ENCODE results near the gene GRAMD1A. TPM values are rescaled to one million over a fixed set of nuclear protein-coding genes. Genes with fewer than 3 reads are reported as not detected.
"Not testable (repeated sequence)": the region's sequence is repeated elsewhere in the genome, so short reads cannot be mapped to it uniquely, and the experiment has no call there.

GRAMD1A gene
- total RNA-seq, 4 donors from 2014 or later = 14.2 to 32.1 (median 21.6) TPM

DNA sequence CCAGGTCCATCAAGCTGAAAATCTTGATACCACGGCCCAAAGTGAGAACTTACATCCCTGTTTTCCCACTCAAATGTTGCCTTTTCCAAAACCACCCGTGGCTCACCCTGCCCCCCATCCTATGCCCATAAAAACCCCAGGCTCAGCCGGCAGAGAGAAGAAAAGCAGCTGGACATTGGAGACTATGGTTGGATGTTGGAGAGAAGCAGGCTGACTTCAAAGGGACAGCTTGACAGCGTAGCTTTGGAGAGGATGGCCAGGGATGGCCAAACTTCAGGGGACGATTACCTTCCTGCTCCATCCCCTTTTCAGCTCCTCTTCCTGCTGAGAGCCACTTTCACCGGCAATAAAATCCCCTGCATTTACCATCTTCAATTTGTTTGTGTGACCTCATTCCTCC is 32.6 kb upstream of the GRAMD1A start:
- H3K9me3 ChIP-seq = no peaks in the 10 kb centered on the region
- no peak for DNase-seq
- TF ChIP-seq POLR2A (IDR thresholded peaks at IDR 0.05) (no peak), EP300 (IDR thresholded peaks at IDR 0.05; ENCODE audit: low read depth) (no peak), POLR2AphosphoS5 (IDR thresholded peaks at IDR 0.05) (no peak)
- TF ChIP-seq, protein P1, sequence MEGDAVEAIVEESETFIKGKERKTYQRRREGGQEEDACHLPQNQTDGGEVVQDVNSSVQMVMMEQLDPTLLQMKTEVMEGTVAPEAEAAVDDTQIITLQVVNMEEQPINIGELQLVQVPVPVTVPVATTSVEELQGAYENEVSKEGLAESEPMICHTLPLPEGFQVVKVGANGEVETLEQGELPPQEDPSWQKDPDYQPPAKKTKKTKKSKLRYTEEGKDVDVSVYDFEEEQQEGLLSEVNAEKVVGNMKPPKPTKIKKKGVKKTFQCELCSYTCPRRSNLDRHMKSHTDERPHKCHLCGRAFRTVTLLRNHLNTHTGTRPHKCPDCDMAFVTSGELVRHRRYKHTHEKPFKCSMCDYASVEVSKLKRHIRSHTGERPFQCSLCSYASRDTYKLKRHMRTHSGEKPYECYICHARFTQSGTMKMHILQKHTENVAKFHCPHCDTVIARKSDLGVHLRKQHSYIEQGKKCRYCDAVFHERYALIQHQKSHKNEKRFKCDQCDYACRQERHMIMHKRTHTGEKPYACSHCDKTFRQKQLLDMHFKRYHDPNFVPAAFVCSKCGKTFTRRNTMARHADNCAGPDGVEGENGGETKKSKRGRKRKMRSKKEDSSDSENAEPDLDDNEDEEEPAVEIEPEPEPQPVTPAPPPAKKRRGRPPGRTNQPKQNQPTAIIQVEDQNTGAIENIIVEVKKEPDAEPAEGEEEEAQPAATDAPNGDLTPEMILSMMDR (IDR thresholded peaks at IDR 0.05) = no peak
- H3K36me3 ChIP-seq = no peaks in the 10 kb centered on the region
- intact Hi-C loops (cut with DNase I; ENCODE audit: low total_unique reads) (no loop called here), in situ Hi-C loops (cut with MboI; ENCODE audit: low pct_ligation_motif_present in 1 of 4, low pct_unique_long_range_greater_than_20kb in 1 of 4, low sequenced_read_pairs in 3 of 4) (loop anchor here in 1 of 4 donors (10.0 kb wide), 1 partner anchor 47 kb away; no protein-coding TSS in a partner anchor)
- H3K27ac ChIP-seq = no peak overlapping the region
- no peak overlapping the region for H3K4me3 ChIP-seq
- WGBS, 2 donors (ENCODE audit: low coverage in 1 of 2) = 54 to 77% methylated on average over 3 to 6 of the region's 6 CpGs
- H3K27me3 ChIP-seq = no peaks in the 10 kb centered on the region
- H3K4me1 ChIP-seq = peaks cover under 1 to 12% (median 7%) of the 10 kb centered on the region in 4 donors

DNA sequence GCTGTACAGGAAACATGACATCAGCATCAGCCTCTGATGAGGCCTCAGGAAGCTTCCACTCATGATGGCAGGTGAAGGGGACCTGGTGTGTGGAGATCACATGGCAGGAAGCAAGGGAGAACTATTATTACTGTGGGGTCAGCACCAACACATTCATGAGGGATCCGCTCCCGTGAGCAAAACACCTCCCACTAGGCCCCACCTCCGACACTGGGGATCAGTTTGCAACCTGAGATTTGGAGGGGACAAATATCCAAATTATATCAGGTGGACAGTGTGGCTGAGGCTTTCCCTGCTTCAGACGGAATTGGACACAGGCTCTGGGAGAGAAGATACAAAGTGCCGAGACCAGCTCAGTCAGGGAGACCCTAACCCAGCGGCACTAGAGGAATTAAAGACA is 30.4 kb upstream of the GRAMD1A start:
- H3K36me3 ChIP-seq = no peaks in the 10 kb centered on the region
- no peak overlapping the region for H3K27ac ChIP-seq
- no peak overlapping the region for H3K4me3 ChIP-seq
- no peaks in the 10 kb centered on the region for H3K9me3 ChIP-seq
- in situ Hi-C loops (cut with MboI; ENCODE audit: low pct_ligation_motif_present in 1 of 4, low pct_unique_long_range_greater_than_20kb in 1 of 4, low sequenced_read_pairs in 3 of 4) = loop anchor here in 1 of 4 donors (10.0 kb wide), 1 partner anchor 45 kb away; no protein-coding TSS in a partner anchor
- 99 to 100% methylated on average over 2 to 6 of the region's 6 CpGs for WGBS, 2 donors (ENCODE audit: low coverage in 1 of 2)
- DNase-seq = no peak
- TF ChIP-seq, protein P1 (IDR thresholded peaks at IDR 0.05) = no peak
- no peak for TF ChIP-seq POLR2A (IDR thresholded peaks at IDR 0.05)
- TF ChIP-seq POLR2AphosphoS5 (IDR thresholded peaks at IDR 0.05) = no peak
- no peak for TF ChIP-seq EP300 (IDR thresholded peaks at IDR 0.05; ENCODE audit: low read depth)
- peaks cover 0 to 11% (median 0%) of the 10 kb centered on the region in 4 donors for H3K4me1 ChIP-seq
- no peaks in the 10 kb centered on the region for H3K27me3 ChIP-seq
- intact Hi-C loops (cut with DNase I; ENCODE audit: low total_unique reads) = no loop called here

DNA sequence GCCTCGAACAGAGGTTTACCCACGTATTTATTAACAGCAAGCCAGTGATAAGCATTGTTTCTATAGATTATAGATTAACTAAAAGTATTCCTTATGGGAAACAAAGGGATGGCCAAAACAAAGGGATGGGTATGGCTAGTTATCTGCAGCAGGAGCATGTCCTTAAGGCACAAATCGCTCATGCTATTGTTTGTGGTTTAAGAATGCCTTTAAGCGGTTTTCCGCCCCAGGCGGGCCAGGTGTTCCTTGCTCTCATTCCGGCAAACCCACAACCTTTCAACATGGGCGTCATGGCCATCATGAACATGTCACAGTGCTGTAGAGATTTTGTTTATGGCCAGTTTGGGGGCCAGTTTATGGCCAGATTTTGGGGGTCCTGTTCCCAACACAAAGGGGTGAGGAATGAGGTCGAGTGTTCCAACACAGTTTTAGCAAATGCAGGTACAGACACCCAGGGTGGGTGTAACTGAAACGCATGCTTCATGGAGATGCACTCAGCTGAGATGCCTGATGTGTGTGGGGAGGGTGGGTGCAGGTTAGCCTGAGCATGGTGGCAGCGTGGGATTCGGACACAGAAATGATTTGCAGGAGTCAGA is 29.8 kb upstream of the GRAMD1A start:
- 82 to 85% methylated on average over 10 to 12 of the region's 12 CpGs for WGBS, 2 donors (ENCODE audit: low coverage in 1 of 2)
- intact Hi-C loops (cut with DNase I; ENCODE audit: low total_unique reads); in situ Hi-C loops (cut with MboI; ENCODE audit: low pct_ligation_motif_present in 1 of 4, low pct_unique_long_range_greater_than_20kb in 1 of 4, low sequenced_read_pairs in 3 of 4): not testable (repeated sequence)

DNA sequence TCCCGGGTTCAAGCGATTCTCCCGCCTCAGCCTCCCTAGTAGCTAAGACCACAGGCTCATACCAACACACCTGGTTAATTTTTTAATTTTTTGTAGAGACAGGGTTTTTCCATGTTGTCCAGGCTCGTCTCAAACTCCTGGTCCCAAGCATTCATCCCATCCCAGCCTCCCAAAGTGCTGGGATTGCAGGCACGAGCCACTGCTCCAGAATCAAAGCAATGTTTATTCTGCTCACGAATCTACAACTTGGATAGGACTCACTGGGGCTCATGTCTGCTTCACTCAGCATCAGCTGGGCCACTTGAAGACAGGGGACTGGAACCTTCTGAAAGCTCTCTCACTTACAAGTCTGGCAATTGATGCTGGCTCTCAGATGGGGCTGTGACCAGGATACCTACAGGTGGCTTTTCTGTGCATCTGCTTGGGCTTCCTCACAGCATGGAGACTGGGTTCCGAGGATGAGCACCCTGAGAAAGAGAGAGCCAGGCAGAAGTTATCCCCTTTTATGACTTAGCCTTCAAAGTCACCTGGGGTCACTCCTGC is 27.9 kb upstream of the GRAMD1A start:
- Histone ChIP-seq H3K36me3 (no peaks in the 10 kb centered on the region), H3K27ac (no peak overlapping the region), H3K4me1 (peaks cover 0 to 11% (median 0%) of the 10 kb centered on the region in 4 donors), H3K9me3 (peaks cover 0 to 6% of the 10 kb centered on the region in 2 donors), H3K4me3 (no peak overlapping the region), H3K27me3 (no peaks in the 10 kb centered on the region)
- no peak for DNase-seq
- intact Hi-C loops (cut with DNase I; ENCODE audit: low total_unique reads) = loop anchor here (2.0 kb wide), 1 partner anchor 41 kb away; no protein-coding TSS in a partner anchor
- in situ Hi-C loops (cut with MboI; ENCODE audit: low pct_ligation_motif_present in 1 of 4, low pct_unique_long_range_greater_than_20kb in 1 of 4, low sequenced_read_pairs in 3 of 4) = no loop called here
- WGBS, 2 donors (ENCODE audit: low coverage in 1 of 2) = 79 to 80% methylated on average over 1 to 7 of the region's 7 CpGs
- no peak for TF ChIP-seq EP300 (IDR thresholded peaks at IDR 0.05; ENCODE audit: low read depth)

More for the DNA sequence above, 29.8 kb upstream of the GRAMD1A start:
- not testable (repeated sequence) for DNase-seq, H3K4me3 ChIP-seq, H3K36me3 ChIP-seq, H3K27ac ChIP-seq, H3K9me3 ChIP-seq, H3K27me3 ChIP-seq
- peaks cover 0 to 11% (median 0%) of the 10 kb centered on the region in 4 donors for H3K4me1 ChIP-seq

DNA sequence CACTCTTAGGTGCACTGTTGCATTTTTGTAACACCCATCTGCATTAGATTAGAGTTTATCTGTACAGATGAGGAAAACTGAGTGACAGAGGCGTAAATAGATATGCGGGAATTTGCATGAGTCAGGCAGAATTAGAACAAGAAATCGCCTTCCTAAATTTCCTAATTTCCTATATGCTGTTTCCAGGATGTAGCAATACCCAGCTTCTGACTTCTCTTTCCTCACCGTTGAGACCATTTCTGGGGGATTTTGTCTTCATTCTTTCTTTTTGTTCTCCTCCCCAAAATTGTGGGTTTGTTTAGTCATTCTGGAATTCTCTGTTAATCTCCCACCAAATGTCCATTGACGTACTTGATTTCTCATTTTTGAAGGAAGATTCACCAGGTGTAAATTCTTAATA is 25.5 kb upstream of the GRAMD1A start:
- DNase-seq = no peak
- no peaks in the 10 kb centered on the region for H3K27me3 ChIP-seq
- intact Hi-C loops (cut with DNase I; ENCODE audit: low total_unique reads) (no loop called here), in situ Hi-C loops (cut with MboI; ENCODE audit: low pct_ligation_motif_present in 1 of 4, low pct_unique_long_range_greater_than_20kb in 1 of 4, low sequenced_read_pairs in 3 of 4) (loop anchor here in 1 of 4 donors (5.0 kb wide), 1 partner anchor 43 kb away; no protein-coding TSS in a partner anchor)
- no peak overlapping the region for H3K4me3 ChIP-seq
- no peak overlapping the region for H3K27ac ChIP-seq
- 22 to 66% methylated on average over 4 to 5 of the region's 5 CpGs for WGBS, 2 donors (ENCODE audit: low coverage in 1 of 2)
- peaks cover 0 to 6% of the 10 kb centered on the region in 2 donors for H3K9me3 ChIP-seq
- TF ChIP-seq EP300 (IDR thresholded peaks at IDR 0.05; ENCODE audit: low read depth) (no peak), POLR2A (IDR thresholded peaks at IDR 0.05) (no peak), POLR2AphosphoS5 (IDR thresholded peaks at IDR 0.05) (no peak)
- TF ChIP-seq, protein P1 (IDR thresholded peaks at IDR 0.05) = no peak
- H3K36me3 ChIP-seq = no peaks in the 10 kb centered on the region
- H3K4me1 ChIP-seq = peaks cover 0 to 11% (median 0%) of the 10 kb centered on the region in 4 donors

All from transverse colon (tissue), 4 donors.